D341Med (cell line): ENCODE results near the gene ADRB1.

Source experiments
- DNase-seq: peaks from one replicate; pipeline ENCODE4 v3.0.0; 2012; ENCODE audit warnings: low spot score

ADRB1 gene

GRCh38 chr10:114057855-114058254 lies 14.2 kb downstream of the ADRB1 start:
- DNase-seq: no peak

GRCh38 chr10:114058297-114058696 lies 14.6 kb downstream of the ADRB1 start:
- DNase-seq: no peak

GRCh38 chr10:114059561-114059960 lies 15.9 kb downstream of the ADRB1 start:
- DNase-seq: no peak

GRCh38 chr10:114060456-114060855 lies 16.8 kb downstream of the ADRB1 start:
- no peak for DNase-seq

GRCh38 chr10:114061148-114061547 lies 17.5 kb downstream of the ADRB1 start:
- DNase-seq: no peak

GRCh38 chr10:114061789-114062188 lies 18.1 kb downstream of the ADRB1 start:
- no peak for DNase-seq

GRCh38 chr10:114064151-114065048 lies 20.7 kb downstream of the ADRB1 start:
- DNase-seq: no peak

- DNase-seq: no peak
Observed at GRCh38 chr10:114065049-114065435, 21.4 kb downstream of the ADRB1 start.

GRCh38 chr10:114068054-114068707 lies 24.5 kb downstream of the ADRB1 start:
- no peak for DNase-seq

GRCh38 chr10:114070710-114071109 lies 27.0 kb downstream of the ADRB1 start:
- no peak for DNase-seq

- DNase-seq: no peak
Observed at GRCh38 chr10:114071178-114071577, 27.5 kb downstream of the ADRB1 start.

- DNase-seq: no peak
Observed at GRCh38 chr10:114073395-114074186, 29.9 kb downstream of the ADRB1 start.

- DNase-seq: no peak
Observed at GRCh38 chr10:114075093-114075492, 31.4 kb downstream of the ADRB1 start.

GRCh38 chr10:114077347-114077746 lies 33.7 kb downstream of the ADRB1 start:
- DNase-seq: no peak

GRCh38 chr10:114077815-114078219 lies 34.2 kb downstream of the ADRB1 start:
- DNase-seq: no peak

GRCh38 chr10:114078346-114078745 lies 34.7 kb downstream of the ADRB1 start:
- no peak for DNase-seq

- no peak for DNase-seq
Observed at GRCh38 chr10:114079421-114079820, 35.8 kb downstream of the ADRB1 start.

GRCh38 chr10:114081911-114082583 lies 38.4 kb downstream of the ADRB1 start:
- no peak for DNase-seq

- no peak for DNase-seq
Observed at GRCh38 chr10:114083040-114083439, 39.4 kb downstream of the ADRB1 start.

GRCh38 chr10:114084215-114084614 lies 40.5 kb downstream of the ADRB1 start:
- DNase-seq: no peak

- DNase-seq: no peak
Observed at GRCh38 chr10:114087255-114087654, 43.6 kb downstream of the ADRB1 start.

GRCh38 chr10:114087655-114088054 lies 44.0 kb downstream of the ADRB1 start:
- no peak for DNase-seq
